ENCODE measurements around the gene SLC27A6.

DNA sequence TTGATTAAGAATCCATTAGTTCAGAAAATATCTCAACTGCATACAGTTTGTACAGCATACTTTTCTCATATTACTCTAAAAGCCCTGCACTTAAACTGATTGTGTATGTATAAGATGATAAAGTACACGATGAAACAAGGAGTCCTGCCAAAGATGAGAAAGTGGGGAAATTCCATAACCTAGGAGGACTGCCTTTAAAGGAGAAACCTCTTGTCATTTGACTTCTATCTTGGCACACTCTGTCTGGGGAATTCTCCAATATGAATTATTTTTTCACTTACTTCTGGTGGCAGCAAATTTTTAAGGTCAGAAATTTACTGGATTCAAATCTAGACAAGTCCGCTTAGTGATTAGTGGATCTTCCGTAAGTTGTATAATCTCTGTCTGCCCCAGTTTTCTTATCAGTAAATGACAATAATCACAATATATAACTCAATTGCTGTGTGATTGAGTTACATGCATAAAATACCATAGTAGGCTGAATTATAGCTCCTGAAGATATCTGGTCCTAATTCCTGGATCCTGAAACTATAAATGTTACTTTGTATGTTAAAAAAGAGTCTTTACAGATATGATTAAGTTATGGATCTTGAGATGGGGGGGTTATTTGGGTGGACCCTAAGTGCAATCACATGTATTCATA is 112.3 kb downstream of the SLC27A6 start:
- TF ChIP-seq, protein P1, sequence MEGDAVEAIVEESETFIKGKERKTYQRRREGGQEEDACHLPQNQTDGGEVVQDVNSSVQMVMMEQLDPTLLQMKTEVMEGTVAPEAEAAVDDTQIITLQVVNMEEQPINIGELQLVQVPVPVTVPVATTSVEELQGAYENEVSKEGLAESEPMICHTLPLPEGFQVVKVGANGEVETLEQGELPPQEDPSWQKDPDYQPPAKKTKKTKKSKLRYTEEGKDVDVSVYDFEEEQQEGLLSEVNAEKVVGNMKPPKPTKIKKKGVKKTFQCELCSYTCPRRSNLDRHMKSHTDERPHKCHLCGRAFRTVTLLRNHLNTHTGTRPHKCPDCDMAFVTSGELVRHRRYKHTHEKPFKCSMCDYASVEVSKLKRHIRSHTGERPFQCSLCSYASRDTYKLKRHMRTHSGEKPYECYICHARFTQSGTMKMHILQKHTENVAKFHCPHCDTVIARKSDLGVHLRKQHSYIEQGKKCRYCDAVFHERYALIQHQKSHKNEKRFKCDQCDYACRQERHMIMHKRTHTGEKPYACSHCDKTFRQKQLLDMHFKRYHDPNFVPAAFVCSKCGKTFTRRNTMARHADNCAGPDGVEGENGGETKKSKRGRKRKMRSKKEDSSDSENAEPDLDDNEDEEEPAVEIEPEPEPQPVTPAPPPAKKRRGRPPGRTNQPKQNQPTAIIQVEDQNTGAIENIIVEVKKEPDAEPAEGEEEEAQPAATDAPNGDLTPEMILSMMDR (IDR thresholded peaks at IDR 0.05; ENCODE audit: insufficient read depth, low read depth, low read length): no peak
- TF ChIP-seq EZH2 (IDR thresholded peaks at IDR 0.05; ENCODE audit: insufficient read depth, low read length): no peak

All from astrocyte (in vitro differentiated cells and primary cell).